ENCODE results near the gene CSK.

CSK gene

GRCh38 chr15:74826364-74826819 is 44.5 kb downstream of the CSK start, which contains the start of gene CPLX3:
CPLX3 (plus strand) TSS chr15:74826627; CDS start chr15:74826704, 77 bp downstream.
- DNase-seq (ENCODE audit: low read depth) = no peak

- no peak for DNase-seq (ENCODE audit: low read depth)
These were observed 45.0 kb downstream of the CSK start for GRCh38 chr15:74826921-74827320.

- no peak for DNase-seq (ENCODE audit: low read depth)
These were observed 45.7 kb downstream of the CSK start for GRCh38 chr15:74827614-74828013.

GRCh38 chr15:74828835-74829234 is 47.0 kb downstream of the CSK start:
- DNase-seq (ENCODE audit: low read depth) = no peak

GRCh38 chr15:74829486-74829885 is 47.6 kb downstream of the CSK start:
- DNase-seq (ENCODE audit: low read depth) = no peak

- DNase-seq (ENCODE audit: low read depth) = no peak
These were observed 48.1 kb downstream of the CSK start for GRCh38 chr15:74829991-74830390.

GRCh38 chr15:74830868-74831267 is 49.0 kb downstream of the CSK start:
- DNase-seq (ENCODE audit: low read depth) = no peak

- DNase-seq (ENCODE audit: low read depth) = no peak
These were observed 50.1 kb downstream of the CSK start for GRCh38 chr15:74831813-74832495.

GRCh38 chr15:74832826-74833225 is 50.9 kb downstream of the CSK start:
- no peak for DNase-seq (ENCODE audit: low read depth)

- DNase-seq (ENCODE audit: low read depth) = no peak
These were observed 51.7 kb downstream of the CSK start for GRCh38 chr15:74833376-74834107.

- no peak for DNase-seq (ENCODE audit: low read depth)
These were observed 53.5 kb downstream of the CSK start for GRCh38 chr15:74835312-74835823.

GRCh38 chr15:74836846-74837245 is 55.0 kb downstream of the CSK start:
- no peak for DNase-seq (ENCODE audit: low read depth)

- DNase-seq (ENCODE audit: low read depth) = no peak
These were observed 55.7 kb downstream of the CSK start for GRCh38 chr15:74837482-74838136.

GRCh38 chr15:74838137-74838516 is 56.2 kb downstream of the CSK start:
- DNase-seq (ENCODE audit: low read depth) = no peak

GRCh38 chr15:74838746-74839525 is 57.1 kb downstream of the CSK start:
- no peak for DNase-seq (ENCODE audit: low read depth)

GRCh38 chr15:74839526-74840395 is 57.9 kb downstream of the CSK start:
- no peak for DNase-seq (ENCODE audit: low read depth)

GRCh38 chr15:74840851-74841775 is 59.2 kb downstream of the CSK start:
- DNase-seq (ENCODE audit: low read depth) = no peak

- no peak for DNase-seq (ENCODE audit: low read depth)
These were observed 60.1 kb downstream of the CSK start for GRCh38 chr15:74841891-74842373.

GRCh38 chr15:74842581-74843444 is 60.9 kb downstream of the CSK start, which contains the start of gene ULK3:
ULK3 (minus strand) TSS chr15:74843156; CDS start chr15:74843105, 51 bp downstream.
- peak; percentile 88 for DNase-seq (ENCODE audit: low read depth)
